GM18868 (cell line): ENCODE results near the gene SLC25A11.
"Not testable (repeated sequence)": the region's sequence is repeated elsewhere in the genome, so short reads cannot be mapped to it uniquely, and the experiment has no call there.

Experiments
- ATAC-seq: cut with Tn5 transposase; IDR thresholded peaks from one replicate; pipeline ENCODE4 v1.9.1; 2021; ENCODE audit warnings: mild to moderate bottlenecking, moderate library complexity; ENCODE audit not compliant: unreplicated experiment

SLC25A11 gene

DNA sequence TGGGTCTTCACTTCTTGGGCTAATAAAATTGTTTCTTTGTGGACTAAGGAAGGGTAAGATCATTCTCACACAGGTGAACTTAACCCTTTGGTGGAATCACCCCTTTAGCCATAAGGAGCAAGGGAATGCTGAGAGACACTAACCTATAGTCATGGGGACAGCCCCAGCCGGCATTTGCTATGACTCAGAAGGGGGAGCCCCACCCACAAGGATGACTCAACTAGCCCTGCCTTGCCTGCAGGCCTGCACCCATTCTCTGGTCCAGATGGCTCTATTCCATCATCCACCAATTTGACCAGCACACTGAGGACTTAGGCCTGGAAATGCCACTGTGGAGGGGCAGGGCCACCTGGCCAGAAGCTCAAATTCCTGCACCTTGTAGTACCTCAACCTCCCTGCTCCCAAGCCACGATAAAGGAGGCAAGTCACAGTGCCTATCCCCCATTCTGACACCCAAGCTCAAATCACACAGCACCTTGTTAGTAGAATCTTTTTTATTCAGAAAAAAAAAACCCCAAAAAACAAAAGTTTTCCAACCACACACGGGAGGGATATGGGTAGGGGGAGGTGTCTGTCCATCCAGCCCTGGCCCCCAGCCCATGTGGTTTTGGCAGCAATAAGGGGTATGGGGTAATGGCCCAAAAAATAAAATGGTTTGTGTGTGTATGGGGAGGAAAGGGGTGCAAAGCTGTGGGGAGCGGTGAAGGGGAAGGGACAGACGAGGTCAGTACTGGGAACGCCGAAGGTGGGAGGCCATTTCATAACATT lies 5.5 kb upstream of the SLC25A11 start:
- ATAC-seq: peak; percentile 29

DNA sequence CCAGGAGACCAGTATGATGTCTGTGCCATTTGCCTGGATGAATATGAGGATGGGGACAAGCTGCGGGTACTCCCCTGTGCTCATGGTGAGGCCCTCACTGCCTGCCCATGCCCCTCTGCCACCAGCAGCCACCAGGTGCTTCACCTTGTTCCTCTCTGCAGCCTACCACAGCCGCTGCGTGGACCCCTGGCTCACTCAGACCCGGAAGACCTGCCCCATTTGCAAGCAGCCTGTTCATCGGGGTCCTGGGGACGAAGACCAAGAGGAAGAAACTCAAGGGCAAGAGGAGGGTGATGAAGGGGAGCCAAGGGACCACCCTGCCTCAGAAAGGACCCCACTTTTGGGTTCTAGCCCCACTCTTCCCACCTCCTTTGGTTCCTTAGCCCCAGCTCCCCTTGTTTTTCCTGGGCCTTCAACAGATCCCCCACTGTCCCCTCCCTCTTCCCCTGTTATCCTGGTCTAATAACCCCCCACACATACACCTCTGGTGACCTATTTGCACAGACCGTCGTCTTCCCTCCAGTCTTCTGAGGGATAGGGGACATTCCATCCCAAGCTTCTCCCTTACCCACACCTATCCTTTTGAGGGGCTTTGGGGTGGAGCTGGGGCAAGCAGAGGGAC lies 4.8 kb upstream of the SLC25A11 start:
- ATAC-seq: no peak

DNA sequence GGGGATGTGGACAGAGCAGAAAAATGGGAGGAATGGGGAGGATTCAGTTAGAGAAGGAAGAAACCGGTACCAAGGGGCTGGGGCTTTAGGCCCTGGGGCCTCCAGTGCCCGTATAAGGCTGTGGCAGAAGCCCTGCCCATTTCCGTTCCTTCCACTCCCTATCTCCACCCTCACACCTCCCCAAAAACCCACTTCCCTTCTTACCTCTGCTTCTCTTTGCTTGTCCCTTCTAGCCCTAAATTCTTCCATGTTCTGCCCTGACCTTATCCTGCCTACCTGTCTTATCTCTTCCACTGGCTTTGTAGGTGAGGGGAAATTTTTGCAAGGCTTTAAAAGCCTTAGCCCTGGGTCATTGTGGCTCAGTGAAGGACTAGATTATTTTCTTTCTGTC lies 4.3 kb upstream of the SLC25A11 start:
- ATAC-seq: no peak

DNA sequence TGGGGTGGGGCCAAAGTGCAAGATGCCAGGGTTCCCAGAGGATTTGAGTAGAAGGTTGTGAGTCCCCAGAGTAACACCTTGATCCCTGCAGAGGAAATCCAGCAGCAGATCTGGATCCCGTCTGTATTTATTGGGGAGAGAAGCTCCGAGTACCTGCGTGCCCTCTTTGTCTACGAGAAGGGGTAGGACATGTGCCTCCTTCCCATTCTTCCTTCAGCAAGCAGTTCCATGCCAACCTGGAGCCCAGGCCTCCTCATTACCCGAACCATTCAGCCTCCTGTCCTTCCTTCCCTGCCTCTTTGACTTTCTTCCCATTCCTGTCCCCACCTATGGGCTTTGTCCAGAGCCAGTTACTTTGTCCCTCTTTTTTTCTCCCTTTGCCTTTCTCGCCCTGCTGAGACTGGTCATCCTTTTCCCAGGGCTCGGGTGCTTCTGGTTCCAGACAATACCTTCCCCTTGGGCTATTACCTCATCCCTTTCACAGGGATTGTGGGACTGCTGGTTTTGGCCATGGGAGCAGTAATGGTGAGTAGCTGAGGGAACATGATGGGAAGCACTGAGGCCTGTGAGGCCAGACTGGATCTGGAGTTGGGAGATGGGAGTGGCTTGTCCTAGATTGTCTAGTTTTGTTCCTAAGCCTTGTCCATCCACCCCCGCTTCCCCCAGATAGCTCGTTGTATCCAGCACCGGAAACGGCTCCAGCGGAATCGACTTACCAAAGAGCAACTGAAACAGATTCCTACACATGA lies 3.1 kb upstream of the SLC25A11 start:
- ATAC-seq: no peak

DNA sequence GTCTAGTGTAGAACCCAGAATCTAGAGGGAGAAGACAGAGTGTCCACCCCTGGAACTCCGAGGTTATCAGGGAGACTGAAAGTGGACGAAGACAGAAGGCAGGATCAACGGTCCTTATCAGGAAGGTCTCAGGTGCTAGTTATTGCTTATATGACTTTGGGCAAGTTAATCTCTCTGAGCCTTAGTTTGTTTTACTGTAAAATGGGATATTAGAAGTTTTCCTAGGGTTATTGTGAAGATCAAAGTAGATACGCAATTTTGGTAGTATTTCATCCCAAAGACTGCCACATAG lies 1.4 kb upstream of the SLC25A11 start:
- no peak for ATAC-seq

DNA sequence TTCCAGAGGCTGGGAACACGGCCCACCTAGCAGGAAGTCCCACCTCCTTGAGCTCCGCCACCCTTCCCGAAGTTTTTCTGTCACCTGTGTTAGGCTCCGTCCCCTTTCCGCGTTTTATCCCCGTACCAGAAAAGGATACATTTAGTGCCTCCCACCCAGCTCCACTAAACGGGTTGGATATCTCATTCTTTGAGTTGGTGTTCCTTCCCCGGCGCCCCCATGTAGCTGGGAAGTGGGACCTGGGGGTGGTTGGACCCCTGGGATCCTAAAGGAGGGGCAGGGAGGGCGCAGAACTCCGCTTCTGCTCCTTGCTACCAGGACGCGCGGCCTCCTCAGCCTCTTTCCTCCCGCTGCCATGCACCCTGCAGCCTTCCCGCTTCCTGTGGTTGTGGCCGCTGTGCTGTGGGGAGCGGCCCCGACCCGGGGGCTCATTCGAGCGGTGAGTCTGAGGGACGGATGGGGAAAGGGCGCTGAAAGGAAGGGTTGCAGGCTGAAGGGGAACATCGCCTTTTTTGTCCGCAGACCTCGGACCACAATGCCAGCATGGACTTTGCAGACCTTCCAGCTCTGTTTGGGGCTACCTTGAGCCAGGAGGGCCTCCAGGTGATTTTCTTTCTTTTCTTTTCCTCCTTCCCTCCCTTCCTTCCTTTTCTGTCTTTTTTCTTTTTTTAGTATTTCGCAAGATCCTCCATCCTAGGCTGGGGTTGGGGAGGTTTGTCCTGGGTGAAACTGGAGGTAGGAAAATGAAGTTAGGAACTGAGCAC lies 891 bp upstream of the SLC25A11 start:
- no peak for ATAC-seq

DNA sequence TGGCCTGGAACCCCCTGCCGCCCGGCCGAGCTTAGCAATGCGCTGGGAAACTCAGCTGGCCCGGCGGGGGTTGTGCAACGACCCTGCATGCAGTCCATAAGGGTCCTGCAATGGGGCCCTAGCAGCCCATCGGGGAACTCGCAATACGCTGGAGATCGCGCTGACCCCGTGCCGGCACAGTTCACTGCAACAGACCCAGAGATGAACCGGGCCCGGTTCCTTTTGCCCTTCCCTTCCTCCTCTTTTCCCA lies 375 bp downstream of the SLC25A11 start:
- ATAC-seq: no peak

DNA sequence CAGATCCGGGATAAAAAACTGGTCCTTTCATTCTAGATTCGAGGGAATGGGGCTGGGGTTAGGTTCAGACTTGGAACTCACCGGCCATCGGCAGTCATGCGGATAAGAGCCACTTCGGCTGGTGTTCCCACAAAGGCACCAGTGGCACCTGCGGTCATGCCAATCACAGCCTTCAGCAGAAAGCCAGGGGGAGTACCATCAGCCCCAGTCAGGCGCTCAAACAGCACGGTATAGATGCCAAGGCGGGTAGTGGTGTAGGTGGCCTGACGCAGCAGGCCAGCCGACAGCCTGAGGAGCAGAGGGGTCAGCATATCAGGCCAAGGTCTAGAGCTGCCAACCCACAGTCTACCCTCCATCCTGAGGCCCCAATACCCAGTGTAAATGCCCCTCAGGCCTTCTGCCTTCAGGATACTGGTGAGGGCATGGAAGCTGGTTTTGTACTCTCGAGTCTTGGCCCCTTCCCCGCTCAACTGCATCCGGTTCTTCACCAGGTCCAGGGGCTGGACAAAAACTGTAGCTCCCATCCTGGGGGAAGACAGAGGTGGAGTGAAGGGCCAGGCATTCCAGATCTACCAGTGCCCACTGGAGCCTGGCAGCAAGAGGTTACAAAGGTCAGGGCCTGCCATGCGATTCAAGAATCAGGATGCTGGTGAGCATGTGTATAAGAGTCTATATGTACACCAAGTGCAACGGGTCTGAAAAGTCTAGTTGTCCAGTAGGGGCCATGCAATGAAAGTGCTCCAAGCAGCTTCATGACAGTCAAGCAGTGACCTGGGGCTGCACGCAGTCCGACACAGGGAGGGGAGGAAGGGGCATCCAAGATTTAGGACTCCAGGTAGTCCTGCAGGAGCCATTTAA lies 929 bp downstream of the SLC25A11 start:
- ATAC-seq: no peak

DNA sequence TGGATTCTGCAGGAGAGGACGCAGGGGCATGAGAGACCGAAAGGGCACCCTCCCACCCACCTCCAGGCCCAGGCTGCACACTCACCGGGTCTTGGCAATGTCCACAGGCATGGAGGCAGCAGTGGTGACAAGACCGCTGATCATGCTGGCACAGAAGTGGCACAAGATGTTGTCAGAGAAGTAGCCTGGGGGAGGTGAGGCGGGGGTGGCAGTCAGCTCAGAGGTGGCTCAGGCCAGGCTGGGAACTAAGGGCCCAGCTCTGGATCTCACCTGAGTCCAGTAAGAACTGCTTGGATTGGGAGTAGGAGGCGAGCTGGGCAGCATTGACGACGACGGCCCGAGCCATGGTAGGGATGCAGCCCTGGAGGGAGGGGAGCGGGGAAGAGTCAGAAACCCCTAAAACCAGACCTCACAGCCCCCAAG lies 1.8 kb downstream of the SLC25A11 start:
- no peak for ATAC-seq

DNA sequence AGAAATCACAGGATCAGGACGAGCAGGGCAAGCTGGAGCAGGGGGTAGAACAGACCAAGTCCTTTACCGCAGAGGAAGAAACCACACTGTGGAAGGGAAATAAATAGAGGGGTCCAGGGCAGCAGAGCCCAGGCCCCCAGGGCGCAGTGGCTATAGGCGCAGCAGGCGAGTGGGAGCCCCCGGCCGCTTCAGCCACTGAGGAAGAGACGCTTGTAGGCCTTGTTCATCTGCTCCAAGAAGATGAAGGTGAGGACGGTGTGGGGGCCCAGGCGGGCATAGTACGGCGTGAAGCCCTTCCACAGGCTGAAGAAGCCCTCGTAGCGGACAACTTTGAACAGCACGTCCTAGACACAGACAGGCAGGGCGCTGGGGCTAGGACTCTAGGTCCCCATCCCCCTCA lies 2.3 kb downstream of the SLC25A11 start:
- no peak for ATAC-seq

DNA sequence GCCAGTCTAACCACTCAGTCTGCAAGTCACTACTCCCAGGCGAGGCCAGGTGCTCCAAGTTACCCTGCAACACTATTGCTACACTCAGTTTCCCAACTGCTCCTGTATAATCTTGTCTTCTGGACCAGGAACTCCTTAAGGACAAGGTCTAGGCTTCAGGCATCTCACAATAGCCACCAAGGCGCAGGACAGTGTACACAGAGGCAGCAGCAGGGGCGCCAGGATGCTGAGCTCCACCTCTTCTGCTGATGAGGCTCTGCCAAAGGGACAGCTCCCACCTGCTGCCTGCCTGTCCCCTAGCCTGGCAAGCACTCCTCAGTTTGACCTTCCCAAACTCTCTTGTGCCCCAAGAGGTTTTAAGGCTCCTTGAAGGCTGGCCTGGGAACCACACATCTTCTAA lies 3.4 kb downstream of the SLC25A11 start:
- no peak for ATAC-seq

DNA sequence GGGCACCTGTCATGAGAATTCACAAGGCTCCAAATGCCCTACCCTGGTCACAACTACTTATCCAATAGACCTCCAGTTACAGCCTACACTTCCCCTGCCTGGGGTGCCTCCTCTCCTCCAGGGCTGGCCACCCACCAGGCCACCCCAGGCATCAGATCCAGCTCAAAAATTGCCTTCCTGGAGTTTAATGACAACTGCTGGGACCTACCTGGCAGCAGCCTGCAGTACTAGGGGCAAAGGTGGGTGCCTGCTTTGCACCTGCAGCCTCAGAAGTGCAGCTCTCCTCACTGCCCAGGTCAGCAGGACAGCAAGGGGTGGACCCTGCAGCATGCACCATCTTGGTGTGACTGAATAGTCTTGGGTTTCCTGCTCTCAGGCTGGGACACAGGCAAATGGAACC lies 4.2 kb downstream of the SLC25A11 start:
- ATAC-seq: no peak

DNA sequence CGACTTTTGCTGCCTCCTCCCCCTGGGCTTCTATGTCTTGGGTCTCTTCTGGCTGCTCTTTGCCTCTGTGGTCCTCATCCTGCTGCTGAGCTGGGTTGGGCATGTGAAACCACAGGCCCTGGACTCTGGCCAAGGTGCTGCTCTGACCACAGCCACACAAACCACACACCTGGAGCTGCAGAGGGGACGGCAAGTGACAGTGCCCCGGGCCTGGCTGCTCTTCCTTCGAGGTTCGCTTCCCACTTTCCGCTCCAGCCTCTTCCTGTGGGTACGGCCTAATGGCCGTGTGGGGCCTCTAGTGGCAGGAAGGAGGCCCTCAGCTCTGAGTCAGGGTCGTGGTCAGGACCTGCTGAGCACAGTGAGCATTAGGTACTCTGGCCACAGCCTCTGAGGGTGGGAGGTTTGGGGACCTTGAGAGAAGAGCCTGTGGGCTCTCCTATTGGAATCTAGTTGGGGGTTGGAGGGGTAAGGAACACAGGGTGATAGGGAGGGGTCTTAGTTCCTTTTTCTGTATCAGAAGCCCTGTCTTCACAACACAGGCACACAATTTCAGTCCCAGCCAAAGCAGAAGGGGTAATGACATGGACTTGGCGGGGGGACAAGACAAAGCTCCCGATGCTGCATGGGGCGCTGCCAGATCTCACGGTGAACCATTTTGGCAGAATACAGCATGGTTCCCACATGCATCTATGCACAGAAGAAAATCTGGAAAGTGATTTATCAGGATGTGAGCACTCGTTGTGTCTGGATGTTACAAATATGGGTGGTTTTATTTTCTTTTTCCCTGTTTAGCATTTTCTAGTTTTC lies 5.5 kb downstream of the SLC25A11 start:
- peak; percentile 40 for ATAC-seq

DNA sequence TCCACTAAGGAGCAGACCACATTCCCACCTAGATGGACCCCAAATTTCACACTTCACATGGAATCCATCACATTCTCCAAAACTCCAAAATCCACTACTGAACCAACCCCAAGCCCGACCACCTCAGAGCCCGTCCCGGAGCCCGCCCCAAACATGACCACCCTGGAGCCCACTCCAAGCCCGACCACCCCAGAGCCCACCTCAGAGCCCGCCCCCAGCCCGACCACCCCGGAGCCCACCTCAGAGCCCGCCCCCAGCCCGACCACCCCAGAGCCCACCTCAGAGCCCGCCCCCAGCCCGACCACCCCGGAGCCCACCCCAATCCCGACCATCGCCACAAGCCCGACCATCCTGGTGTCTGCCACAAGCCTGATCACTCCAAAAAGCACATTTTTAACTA lies 6.2 kb downstream of the SLC25A11 start:
- ATAC-seq: no peak

DNA sequence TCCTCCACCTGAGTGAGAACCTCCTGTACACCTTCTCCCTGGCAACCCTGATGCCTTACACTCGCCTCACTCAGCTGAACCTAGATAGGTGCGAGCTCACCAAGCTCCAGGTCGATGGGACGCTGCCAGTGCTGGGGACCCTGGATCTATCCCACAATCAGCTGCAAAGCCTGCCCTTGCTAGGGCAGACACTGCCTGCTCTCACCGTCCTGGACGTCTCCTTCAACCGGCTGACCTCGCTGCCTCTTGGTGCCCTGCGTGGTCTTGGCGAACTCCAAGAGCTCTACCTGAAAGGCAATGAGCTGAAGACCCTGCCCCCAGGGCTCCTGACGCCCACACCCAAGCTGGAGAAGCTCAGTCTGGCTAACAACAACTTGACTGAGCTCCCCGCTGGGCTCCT lies 7.1 kb downstream of the SLC25A11 start:
- ATAC-seq: no peak

DNA sequence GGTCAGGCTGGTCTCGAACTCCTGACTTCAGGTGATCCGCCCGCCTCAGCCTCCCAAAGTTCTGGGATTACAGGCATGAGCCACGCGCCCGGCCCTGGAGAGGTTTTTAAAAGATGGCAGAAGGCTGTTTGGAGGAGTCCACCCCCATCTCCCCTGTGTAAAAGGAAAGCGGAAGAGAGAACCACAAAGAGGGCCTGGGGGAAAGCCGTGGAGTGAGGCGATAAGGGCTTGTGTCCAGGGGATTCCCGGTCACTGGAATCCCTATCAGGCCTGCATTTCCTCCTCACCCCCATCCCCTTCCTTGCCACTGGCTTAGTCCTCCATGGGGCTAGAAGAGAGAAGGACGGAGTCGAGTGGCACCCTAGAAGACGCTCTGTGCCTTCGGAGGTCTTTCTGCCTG lies 7.9 kb downstream of the SLC25A11 start, which contains the start of gene GP1BA:
TSS of gene GP1BA (plus strand) at position 315 of the 400 bp plus-strand sequence. CDS start 328 bp downstream, outside the sequence.
- no peak for ATAC-seq

DNA sequence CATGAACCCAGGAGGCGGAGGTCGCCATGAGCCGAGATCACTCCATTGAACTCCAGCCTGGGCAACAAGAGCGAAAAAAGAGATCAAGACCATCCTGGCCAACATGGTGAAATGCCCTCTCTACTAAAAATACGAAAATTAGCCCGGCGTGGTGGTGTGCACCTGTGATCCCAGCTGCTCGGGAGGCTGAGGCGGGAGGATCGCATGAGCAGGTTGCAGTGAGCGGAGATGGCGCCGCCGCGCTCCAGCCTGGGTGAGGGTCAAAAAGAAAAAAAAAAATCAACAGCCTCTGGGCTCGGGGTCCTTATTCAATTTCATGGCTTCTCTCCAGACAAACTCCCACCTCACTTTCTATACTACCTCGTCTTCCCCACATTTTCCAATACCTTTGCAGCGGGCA lies 11.0 kb downstream of the SLC25A11 start:
- ATAC-seq: no peak

DNA sequence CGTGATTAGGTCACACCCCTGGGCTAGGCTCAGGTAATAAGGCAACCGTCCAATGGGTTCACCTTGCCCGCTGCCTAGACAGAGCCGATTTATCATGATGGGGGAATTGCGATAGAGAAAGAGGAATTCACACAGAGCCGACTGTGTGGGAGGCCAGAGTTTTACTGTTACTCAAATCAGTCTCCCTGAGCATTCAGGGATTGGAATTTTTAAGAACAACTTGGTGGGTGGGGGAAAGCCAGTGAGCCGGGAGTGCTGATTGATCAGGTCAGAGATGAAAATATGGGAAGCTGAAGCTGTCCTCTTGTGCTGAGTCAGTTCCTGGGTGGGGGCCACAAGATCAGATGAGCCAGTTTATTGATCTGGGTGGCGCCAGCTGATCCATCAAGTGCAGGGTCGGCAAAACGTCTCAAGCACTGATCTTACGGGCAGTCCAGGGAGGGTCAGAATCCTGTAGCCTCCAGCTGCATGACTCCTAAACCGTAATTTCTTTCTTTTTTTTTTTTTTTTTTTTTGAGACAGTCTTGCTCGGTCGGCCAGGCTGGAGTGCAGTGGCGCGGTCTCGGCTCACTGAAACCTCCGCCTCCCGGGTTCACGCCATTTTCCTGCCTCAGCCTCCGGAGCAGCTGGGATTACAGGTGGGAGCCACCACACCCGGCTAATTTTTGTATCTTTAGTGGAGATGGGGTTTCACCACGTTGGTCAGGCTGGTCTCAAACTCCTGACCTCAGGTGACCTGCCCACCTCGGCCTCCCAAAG lies 13.1 kb downstream of the SLC25A11 start:
- not testable (repeated sequence) for ATAC-seq

DNA sequence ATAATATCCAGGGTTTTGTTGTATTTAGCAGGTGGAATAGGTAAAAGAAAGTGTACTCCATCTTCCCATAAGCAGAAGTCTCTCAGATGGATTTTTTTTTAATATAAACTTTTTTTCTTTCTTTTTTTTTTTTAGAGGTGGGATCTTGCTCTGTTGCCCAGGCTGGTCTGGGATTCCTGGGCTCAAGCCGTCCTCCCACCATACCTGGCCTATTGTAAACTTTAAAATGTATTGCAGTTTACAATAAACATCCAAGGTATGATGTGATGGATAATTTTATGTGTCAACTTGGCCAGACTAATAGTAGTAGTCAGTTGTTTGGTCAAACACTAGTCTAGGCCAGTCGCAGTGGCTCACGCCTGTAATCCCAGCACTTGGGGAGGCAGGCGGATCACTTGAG lies 18.5 kb downstream of the SLC25A11 start:
- no peak for ATAC-seq
